Measurements from ENCODE around the gene MBP. TPM values are rescaled to one million over a fixed set of nuclear protein-coding genes. Genes with fewer than 3 reads are reported as not detected.
"Not testable (repeated sequence)": the region's sequence is repeated elsewhere in the genome, so short reads cannot be mapped to it uniquely, and the experiment has no call there.

The MBP gene
- total RNA-seq, 1 donor from 2014 or later, result 3.9 TPM

- no peak for DNase-seq (ENCODE audit: low read depth in 2 of 2)
Measured at GRCh38 chr18:76951456-76952247, 180.9 kb downstream of the MBP start.

- DNase-seq (ENCODE audit: low read depth in 2 of 2), result no peak
Measured at GRCh38 chr18:76948345-76948744, 184.2 kb downstream of the MBP start.

DNA sequence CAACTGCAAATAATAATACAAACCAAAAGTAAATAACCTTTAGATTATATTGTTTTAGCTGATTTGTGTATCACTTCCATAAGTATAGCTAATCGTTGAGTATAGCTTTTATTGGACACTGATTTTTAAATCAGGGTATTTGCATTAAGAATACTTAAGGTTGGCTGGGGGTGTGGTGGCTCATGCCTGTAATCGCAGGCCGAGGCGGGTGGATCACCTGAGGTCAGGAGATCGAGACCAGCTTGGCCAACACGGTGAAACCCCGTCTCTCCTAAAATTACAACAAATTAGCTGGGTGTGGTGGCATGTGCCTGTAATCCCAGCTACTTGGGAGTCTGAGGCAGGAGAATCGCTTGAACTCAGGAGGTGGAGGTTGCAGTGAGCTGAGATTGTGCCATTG is 188.2 kb downstream of the MBP start:
- DNase-seq (ENCODE audit: low read depth in 2 of 2), result not testable (repeated sequence)

GRCh38 chr18:76943542-76944339 is 188.8 kb downstream of the MBP start:
- DNase-seq (ENCODE audit: low read depth in 2 of 2), result no peak

GRCh38 chr18:76941284-76941683 is 191.3 kb downstream of the MBP start:
- no peak for DNase-seq (ENCODE audit: low read depth in 2 of 2)

DNA sequence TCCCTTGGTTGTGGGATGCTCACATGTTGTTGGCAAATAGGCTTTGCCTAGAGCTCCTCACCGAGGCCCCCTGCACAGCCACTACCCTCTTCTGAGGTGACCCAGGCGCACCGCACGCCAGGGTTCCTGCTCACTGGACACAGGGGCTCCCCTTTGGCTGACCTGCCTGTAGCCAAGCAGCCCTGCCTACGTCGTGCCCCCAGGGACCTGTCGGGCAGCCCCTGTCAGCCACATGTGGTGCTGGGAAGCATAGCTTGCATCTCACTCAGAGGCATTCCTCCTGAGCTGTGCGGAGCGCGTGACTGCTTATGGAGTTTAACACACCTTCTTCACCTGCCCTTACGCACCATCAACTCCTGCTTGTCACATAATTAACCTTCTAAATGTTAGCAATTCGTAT is 194.0 kb downstream of the MBP start:
- DNase-seq (ENCODE audit: low read depth in 2 of 2), result no peak

- no peak for DNase-seq (ENCODE audit: low read depth in 2 of 2)
Measured at GRCh38 chr18:76937597-76937996, 195.0 kb downstream of the MBP start.

GRCh38 chr18:76936877-76937276 is 195.7 kb downstream of the MBP start:
- no peak for DNase-seq (ENCODE audit: low read depth in 2 of 2)

DNA sequence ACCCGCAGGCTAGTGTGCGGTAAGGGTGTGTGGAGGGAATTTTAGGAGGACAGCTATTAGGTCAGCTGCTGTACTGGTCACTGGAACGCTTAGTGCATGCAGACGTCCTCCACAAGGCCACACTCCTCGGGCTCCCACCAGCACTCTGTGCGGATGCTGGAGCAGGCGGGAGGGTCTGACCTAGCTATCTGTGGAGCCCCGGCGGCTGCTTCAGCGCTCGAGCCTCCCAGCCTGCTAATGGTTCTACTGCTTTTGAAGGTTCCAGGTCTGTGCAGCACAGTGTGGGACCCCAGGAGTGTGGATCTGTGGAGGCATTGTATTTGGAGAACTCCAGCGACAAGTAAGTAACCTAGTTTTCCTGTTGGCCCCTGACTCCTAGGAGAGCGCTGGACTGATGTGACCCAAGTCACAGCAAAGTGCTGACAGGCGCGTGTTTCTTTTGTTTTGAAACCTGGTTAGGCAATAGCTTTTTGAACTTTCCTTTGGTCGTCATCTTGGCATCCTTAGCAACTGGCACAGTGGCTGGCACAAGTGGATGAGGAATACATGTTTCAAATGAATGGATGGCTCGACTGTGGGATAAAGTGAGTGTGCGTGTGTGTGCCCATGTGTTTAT is 196.8 kb downstream of the MBP start:
- DNase-seq (ENCODE audit: low read depth in 2 of 2), result no peak

DNA sequence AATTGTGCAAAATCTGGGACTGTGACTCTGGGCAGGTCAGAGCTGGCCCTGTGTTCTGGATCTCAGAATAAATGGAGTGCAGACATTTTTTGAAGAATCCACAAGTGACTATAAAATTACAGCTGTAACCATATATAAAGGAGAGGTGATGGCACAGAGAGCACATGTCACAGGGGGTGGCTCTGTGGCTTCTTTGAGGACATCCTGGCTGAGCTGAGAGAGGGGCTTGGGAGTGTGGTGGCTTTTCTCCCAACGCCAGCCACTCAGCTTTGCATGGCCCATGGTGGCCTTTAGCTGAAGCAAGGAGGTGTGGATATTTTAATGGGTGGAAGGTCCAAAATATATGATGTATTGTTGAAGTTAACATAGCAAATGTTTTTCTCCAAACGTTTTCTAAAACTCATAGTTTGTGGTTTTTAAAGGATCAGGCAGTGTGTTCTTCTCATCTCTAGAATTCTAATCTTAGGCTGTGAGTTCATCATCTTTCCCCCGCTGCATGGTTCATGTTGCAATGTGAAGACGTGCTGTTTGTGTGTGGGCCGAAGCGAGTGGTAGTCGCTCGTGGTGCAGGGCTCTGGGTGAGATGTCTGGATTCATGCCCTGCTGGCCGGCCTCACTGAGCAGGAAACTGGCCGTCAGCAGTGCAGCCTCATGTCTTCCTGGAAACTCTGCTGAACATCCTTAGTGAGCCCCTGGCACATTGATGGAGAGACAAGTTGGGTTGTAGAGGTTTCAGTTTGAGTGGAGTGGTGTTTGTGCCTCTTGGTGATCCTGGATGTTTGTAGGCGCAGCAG is 200.4 kb downstream of the MBP start:
- DNase-seq (ENCODE audit: low read depth in 2 of 2), result peak in 1 of 2 donors; percentile 35

GRCh38 chr18:76931171-76931570 is 201.4 kb downstream of the MBP start:
- no peak for DNase-seq (ENCODE audit: low read depth in 2 of 2)

Other genes with a start within 250 kb of the MBP start
- gene GALR1, start 117.1 kb upstream of the MBP start, total RNA-seq, result not detected in 2 replicates